Measurements from ENCODE around the gene TMED8.
"Not testable (repeated sequence)": the region's sequence is repeated elsewhere in the genome, so short reads cannot be mapped to it uniquely, and the experiment has no call there.

TMED8 gene

DNA sequence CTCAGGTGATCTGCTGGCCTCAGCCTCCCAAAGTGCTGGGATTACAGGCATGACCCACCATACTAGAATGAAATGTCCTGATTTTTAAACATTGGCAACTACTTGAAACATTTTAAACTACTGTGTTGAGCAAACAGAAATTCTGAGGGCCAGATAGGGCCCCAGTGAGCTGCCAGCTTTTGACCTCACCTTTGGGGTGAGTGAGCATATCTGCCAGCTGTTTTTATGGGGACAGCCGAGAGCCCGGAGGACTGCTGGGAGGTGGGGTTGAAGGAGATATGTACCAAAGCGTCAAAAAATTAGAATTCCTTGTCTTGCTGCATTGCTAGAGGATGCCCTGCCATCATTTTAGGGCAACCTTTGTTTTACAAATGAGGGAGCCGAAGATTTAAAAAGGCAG is 53.3 kb downstream of the TMED8 start:
- no peak overlapping the region for H3K4me3 ChIP-seq (ENCODE audit: low read depth, low read length)

- no peak overlapping the region for H3K4me3 ChIP-seq (ENCODE audit: low read depth, low read length)
Measured at GRCh38 chr14:77322951-77323350, 53.9 kb downstream of the TMED8 start.

- no peak overlapping the region for H3K4me3 ChIP-seq (ENCODE audit: low read depth, low read length)
Measured at GRCh38 chr14:77322250-77322902, 54.5 kb downstream of the TMED8 start.

- peak within 1 kb of the TSS; percentile 90 for H3K4me3 ChIP-seq (ENCODE audit: low read depth, low read length)
Measured at GRCh38 chr14:77320238-77320935, 56.5 kb downstream of the TMED8 start, which contains the start of gene POMT2. Gene POMT2, minus strand, starts transcription at chr14:77320883. Its CDS starts 202 bp downstream, at chr14:77320681.

DNA sequence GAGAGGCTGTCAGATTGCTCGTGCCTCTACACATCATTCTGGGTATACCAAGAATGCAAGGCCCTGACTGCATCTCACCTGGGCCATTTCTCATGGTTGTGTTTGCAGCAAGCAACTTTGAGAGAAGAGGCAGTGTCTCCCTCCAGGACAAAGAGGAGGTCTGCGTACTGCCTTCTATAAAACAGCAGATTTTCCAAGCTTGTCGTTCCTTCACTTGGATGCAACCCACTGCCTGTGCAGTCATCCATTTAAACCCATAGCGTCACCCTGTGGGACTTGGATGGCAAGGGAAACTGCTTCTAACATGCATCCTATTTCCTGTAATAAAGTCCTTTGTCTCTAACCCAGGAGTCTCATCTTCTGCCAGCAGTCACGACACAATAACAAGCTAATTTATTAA is 57.5 kb downstream of the TMED8 start:
- no peak overlapping the region for H3K4me3 ChIP-seq (ENCODE audit: low read depth, low read length)

GRCh38 chr14:77318756-77319155 is 58.1 kb downstream of the TMED8 start:
- not testable (repeated sequence) for H3K4me3 ChIP-seq (ENCODE audit: low read depth, low read length)

DNA sequence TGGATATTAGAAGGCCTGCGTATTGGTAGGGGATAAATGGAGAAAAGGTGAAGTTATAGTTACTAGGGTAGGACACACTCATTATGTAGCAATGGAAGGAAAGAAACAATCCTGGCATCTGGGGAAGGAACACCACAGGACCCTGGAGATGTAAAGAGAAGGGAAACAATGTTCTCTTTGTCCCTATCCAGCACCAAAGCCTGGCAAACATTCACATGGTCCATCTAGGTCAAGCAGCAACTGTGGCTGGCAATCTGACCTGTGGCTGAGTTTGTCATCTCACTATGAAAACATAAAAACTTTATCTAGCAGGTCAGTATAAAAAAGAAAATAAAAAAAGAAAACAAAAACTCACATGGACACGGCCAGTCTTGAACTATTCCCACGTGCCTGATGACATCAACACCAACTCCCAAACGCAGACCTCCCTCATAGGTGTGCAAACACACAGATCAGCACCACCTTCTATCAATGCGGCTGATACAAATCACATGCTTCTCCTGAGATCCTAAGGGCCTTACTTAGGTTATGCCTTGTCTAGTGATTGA is 58.8 kb downstream of the TMED8 start:
- H3K4me3 ChIP-seq (ENCODE audit: low read depth, low read length): no peak overlapping the region

DNA sequence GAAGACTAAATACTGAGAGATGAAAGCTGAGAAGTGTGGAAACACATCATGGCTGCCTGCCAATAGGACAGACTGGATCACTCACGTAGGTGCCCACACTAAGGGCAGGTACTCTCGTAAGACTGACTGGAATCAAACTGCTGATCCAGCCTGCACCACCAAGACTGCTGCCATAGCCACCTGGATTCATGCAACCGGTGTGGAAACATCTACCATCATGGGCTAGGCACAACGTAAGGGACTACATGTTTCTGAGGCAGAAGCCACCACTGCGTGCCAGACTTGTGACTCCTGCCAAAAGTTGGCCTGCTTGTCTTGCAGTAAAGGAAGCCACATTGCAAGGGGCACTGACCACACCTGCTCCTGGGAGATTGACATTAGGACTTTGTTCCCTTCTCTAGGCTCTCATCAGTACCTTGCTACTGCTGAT is 60.0 kb downstream of the TMED8 start:
- H3K4me3 ChIP-seq (ENCODE audit: low read depth, low read length): no peak overlapping the region

GRCh38 chr14:77316195-77316505 is 60.7 kb downstream of the TMED8 start:
- no peak overlapping the region for H3K4me3 ChIP-seq (ENCODE audit: low read depth, low read length)

DNA sequence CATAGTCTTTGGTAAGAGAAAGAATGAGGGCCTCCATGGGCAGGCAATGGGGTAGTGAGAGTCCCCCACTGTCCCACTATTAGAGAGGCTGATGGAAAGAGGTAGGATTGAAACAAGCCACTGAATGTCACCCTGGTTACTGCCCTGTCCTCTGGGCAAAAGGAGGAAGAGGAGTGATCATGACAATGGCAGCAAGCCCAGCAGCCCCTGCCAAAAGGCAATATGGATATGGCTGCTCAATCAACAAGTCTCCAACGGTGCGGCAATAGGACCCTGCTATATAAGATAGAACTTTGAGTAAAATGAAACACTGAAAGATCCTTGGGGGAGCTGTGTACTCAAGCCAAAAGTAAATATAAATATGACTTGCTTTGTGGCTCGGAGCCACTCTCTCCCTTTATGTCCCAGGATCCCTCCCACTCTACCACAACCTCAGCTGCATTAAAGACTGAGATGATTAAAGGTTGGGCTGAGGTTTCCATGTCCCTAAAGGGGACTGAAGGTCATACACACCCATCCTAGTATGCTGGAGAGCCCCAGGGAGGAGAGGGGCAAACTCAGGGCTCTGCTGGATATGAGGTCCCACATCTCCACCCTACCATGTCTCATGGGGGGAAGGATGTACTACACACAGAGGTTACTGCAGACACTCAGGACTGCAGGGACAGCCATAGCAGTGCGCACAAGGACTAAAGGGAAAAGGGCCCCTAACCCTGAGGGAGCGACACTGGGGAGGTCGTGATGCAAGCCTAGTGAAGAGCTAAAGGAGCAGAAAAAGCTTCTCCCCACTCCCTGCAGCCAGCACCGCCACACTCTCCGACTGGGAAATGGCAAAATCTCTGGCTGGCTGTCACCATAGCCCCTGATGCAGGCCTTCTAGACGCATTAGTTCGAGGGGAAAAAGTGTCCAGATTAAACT is 62.1 kb downstream of the TMED8 start:
- no peak overlapping the region for H3K4me3 ChIP-seq (ENCODE audit: low read depth, low read length)

DNA sequence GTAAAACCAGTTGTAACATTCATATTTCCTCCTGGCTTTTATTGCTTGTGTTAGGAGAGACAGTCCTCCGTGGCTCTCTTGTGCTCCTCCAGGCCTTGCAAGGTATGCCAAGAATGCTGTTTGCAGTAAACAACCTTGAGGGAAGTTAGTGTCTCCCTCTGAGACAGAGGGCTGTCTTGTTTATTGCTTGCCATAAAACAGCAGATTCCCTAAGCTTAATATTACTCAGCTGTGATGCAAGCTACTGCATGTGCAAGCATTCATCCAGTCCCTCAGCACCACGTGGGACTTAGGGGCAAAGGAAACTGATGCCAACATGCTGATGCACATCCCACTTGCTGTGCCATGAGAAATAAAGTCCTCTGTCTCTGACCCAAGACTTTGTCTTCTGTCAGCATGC is 62.9 kb downstream of the TMED8 start:
- no peak overlapping the region for H3K4me3 ChIP-seq (ENCODE audit: low read depth, low read length)

GRCh38 chr14:77313371-77313770 is 63.5 kb downstream of the TMED8 start:
- H3K4me3 ChIP-seq (ENCODE audit: low read depth, low read length): no peak overlapping the region

DNA sequence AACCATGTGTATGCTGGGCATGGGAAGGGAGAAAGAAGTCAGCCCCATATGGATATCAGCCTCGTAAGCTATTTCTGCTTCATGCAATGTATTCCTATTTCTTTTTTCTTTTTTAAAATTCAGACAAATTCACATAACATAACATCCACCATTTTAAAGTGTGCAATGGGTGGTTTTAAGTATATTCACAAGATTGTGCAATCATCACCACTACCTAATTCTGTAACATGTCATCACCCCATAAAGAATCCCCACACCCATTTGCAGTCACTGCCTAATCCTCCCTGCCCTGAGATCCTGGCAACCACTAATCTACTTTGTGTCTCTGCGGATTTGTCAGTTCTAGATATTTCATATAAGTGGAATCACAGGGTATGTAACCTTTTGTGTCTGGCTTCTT is 65.7 kb downstream of the TMED8 start:
- H3K4me3 ChIP-seq (ENCODE audit: low read depth, low read length): no peak overlapping the region

DNA sequence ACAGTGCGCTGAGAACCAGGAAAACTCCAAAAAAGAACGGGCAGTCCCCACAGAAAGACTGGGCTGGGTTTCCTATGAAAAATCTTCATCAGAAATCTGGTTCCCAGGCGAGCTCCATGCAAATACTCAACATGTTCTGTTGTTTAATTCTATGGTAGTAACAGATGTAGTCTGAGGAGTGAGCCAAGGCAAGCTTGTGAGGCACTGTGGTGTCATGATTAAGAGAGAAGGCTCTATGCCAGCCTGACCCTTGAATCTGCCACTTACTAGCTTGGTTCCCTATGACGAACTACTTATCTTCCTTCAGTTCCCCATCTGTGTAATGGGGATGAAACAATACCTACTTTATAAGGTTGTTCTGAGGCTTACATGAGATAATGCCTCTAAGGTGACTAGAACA is 66.9 kb downstream of the TMED8 start:
- H3K4me3 ChIP-seq (ENCODE audit: low read depth, low read length): no peak overlapping the region

- H3K4me3 ChIP-seq (ENCODE audit: low read depth, low read length): no peak overlapping the region
Measured at GRCh38 chr14:77309131-77309530, 67.8 kb downstream of the TMED8 start.

DNA sequence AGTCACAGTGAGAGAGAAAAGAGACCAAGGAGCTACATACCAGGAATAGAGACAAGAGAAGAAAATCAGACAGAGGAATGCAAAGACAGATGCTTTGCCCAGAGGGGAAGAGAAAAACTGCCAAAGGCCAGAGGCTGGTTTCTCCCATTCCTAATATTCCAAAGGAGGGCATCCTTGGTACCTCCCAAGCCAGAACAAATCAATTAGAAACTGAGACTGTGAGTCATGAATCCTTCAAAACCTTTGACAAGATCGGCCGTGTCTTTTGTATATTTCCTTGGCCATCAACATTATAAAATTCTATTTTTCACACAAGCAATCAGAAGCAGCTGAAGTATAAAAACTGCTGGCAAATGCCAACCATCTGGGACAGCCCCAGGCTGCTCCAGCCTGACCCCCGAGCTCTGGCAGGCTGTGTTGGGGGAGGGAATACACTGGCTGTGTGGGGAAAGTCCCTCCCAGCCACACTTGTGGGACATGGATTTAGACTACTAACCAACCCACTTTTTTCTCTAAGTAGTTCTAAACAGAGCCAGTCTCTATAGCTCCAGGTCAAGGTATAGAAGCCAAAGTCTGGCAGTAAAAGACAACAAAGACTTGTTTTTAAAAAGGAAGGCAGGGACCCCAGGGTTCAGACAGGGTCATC is 69.9 kb downstream of the TMED8 start:
- no peak overlapping the region for H3K4me3 ChIP-seq (ENCODE audit: low read depth, low read length)

- H3K4me3 ChIP-seq (ENCODE audit: low read depth, low read length): no peak overlapping the region
Measured at GRCh38 chr14:77306416-77306815, 70.5 kb downstream of the TMED8 start.

DNA sequence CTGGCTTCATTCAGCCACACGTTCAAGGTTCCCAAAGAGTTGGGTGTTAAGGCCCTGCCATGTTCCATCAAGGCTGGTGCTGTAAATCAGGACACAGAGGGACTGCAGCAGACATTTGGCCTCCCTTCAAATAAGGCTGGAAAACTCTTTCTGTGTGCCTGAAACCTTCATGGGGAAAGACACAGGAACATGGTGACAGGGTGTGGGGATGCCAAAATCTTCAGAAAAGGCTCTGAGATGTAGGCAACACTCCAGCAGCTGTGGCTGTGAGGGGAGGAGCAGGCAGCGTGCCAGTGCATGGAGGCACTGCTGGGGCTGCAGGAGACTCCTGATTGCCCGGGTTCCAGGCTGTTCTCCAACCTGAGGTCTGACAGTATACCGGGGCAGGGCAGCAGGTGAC is 71.2 kb downstream of the TMED8 start:
- no peak overlapping the region for H3K4me3 ChIP-seq (ENCODE audit: low read depth, low read length)

DNA sequence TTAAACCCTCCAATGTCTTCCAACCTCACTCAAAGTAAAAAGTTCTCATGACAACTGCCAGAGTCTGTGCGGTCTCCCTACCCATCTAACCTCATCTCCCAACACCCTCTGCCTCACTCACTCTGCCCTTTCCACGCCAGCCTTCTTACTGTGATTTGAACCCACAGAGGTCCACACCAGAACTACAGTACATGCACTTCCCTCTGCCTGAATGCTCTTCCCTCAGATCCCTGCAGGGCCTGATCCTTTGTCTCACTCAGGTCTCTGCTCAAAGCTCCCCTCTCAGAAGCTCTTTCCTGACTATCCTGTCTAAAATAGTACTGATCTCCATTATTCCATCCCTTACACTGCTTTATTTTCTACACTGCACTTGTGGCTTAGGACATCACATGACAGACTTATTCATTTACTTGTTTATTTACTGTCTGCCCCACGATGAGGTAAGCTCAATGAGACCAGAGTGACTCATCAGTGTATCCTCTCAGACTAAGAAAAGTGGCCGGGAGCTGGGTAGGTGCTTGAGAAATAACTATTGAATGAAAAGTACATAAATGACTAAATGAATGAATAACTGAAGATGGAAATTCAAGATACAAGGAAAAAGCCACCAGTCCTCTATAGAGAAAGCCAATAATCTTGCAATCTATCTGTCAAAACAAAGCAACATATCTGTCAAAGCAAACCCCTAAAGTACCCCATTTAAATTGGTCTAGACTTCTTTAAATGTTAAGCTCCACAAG is 73.3 kb downstream of the TMED8 start:
- H3K4me3 ChIP-seq (ENCODE audit: low read depth, low read length): no peak overlapping the region

DNA sequence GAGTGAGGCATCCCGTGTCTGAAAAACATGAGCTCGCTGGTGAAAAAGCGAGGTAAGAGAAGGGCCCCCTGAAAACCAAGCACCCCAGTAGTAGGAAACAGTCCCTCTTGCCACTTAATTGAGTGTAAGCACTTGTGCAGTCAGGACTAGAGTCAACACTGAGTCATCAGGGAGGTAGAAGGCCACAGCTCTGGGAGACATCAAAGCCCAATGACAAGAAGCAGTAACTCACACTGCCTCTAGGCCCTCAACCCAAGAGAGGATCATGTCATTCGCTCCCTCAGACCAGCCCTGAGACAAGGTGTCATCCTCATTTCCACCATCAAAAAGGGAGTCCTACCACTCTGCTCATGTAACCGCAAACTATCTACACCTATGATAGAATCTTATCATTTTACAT is 74.0 kb downstream of the TMED8 start:
- H3K4me3 ChIP-seq (ENCODE audit: low read depth, low read length): no peak overlapping the region
